NCI-H187 (cell line): ENCODE results near the gene SLC35D2.
A peak's percentile ranks its signal among the peaks of the same experiment; 100 is the strongest.
"Not testable (repeated sequence)": the region's sequence is repeated elsewhere in the genome, so short reads cannot be mapped to it uniquely, and the experiment has no call there.

Source experiments
- DNase-seq, 2 experiments: peaks; one replicate each; lab custom pipeline; 2025; lab: John Stamatoyannopoulos, UW

The SLC35D2 gene

DNA sequence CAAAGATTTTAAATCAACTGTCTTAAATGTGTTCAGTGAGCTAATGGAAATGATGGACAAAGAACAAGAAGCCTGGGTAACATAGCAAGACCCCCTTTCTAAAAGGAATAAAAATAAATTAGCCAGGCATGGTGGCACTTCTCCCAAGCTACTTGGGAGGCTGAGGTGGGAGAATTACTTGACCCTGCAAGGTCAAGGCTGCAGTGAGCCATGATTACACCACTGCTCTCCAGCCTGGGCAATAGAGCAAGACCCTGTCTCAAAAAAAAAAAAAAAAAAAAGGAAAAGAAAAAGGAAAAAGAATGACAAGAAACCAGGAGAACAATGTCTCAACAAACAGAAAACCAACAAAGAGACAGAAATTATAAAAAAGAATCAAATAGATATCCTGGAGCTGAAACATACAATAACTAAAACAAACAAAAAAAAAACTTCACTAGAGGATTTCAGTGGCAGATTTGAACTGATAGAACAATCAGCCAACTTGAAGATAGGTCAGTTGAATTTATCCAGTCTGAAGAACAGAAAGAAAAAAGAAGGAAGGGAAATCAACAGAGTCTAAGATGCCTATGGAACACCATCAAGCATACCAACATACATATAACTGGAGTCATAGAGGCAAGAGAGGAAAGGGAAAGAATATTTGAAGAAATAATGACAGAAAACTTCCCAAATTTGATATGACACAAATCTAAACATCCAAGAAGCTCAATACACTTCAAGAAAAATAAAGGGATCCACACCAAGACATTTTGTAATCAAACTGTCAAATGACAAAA, 16.8 kb upstream of the SLC35D2 start:
- no peak for DNase-seq

DNA sequence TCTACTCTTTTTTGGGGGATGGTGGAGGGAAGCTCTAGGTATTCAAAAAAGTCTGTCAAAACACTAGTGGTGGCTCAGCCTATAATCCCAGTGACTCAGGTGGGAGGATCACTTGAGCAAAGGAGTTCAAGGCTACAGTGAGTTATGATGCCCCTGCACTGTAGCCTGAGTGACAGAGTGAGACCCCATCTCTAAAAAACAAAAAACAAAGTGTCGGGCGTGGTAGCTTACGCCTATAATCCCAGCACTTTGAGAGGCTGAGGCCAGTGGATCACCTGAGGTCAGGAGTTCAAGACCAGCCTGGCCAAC, 15.8 kb upstream of the SLC35D2 start:
- no peak for DNase-seq

DNA sequence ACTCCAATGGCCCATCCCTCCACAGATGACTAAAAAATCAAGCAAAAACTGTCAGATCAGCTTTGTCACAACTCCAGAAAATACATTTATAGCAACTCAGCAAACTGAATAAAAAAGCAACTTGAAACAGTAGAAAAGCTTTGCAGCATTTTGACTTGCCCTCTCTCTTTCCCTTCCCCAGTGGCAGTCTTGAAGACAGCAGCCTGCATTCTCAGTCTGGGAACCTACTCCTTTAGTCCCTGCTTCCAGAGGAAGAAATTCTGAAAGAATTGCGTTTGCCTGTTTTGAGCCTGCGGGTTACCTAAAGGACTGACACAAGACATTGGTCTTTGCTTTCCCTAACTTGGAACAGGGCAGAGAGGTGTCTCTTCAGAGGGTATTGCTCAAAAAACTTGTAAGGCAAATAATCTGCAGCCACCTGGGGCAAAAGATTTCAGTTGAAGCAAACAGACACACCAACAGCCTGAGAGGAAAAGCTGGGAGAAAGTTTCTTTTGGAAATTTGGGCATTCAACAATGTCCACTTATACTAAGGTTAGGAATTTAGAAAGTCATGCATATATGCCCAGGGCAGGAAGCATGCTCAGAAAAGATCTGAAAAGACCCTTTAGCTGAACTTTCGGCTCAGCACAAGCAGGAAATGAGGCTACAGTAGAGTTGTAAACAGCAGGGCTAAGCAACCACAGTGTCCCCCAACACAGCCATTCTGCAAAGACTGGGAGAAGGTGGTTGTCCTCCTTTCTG, 15.2 kb upstream of the SLC35D2 start:
- DNase-seq: no peak

DNA sequence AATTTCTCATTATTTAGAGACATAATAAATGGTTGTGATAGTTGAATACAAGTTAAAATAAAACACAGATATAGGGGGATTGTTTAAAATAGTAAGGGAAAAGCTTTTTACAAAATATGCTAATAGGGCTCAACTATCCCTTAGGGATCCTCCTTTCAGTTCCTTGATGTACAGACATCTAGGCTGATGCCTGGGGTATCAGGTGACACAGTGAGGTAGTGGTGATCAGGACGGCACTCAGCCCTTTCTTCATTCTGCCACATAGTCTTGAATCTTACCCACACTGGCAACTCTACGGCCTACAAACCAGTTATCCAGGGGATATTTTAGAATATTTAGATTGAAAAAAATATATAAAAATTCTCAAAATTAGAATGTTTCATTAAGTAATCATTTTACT, 12.5 kb upstream of the SLC35D2 start:
- no peak for DNase-seq

DNA sequence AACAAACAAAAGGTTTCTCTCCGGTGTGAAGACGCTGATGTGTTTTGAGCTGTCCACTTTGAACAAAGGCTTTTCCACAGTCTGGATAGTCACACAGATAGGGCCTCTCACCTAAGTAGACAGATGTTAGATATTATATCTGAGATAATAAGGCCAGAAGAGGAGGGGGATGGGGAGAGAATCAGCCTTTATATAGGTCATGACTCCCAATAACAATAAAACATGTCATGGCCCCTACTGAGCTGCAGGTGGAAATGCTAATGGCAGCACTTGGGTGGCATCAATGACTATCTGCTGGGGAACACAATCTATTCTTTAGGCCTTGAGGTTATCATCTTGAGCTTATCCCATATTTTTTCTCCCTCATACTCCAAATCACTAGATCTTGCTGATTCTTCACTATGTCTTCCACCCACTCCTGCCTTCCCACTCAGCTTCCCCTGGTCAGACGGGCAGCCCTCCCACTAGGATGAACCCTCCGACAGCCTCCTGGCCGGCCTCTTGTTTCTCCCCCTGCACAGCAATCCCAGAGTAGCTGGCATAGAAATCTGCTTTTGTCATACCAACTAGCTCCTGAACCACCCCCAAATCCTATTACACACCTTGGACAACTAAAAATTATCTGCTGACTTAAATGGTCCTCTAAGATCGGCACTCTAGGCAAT, 11.5 kb upstream of the SLC35D2 start:
- no peak for DNase-seq

DNA sequence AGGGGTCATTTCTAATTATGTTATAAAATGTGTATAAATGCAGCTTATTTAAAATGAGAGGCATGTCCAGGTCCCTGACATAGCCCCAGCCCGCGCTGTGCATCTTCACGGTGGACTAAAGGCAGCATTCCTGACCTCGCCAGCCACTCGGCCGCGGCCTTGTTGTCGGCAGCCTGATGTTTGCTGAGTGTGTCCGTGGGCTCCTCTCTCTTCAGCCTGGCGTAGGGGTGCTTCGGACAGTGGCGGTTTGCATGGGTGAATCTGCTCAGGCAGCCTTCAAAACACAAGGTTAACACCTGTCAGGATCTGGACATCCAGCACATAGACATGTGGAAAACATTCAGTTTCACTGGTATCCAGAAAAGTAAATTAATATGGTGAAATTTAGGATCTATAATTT, 8.8 kb upstream of the SLC35D2 start:
- no peak for DNase-seq

DNA sequence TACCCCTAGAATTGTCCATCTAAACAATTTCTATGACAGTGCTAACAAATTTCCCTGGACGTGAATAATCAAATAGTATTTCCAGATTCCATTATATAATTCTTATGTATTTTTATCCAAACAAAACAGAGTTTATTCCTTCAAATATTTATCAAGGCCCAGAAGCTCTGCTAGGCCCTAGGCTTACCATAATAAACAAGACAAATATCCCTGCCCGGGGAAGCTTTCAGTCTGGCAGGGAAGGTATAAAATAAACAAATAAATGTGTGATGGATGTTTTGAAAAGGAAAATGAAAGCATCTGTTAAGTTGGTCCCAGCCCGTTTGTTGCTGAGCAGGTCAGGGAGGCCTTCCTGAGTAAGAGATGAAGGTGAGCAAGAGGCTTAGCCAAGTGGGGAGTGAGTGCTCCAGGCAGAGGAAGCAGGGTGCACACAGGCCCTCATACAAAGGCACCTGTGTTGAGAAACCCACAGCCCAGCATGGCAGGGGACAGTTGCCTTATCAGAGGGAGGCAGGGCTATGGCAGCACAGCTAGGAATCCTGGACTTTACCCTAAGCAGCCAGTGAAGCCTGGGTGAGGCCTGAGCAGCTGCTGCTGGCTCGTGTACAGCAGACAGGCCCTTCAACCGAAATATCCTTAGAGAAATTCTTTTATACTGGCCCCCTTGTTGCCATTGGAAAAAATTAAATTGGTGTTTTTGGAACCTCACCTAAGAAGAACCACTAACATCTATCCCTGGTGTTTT, 7.7 kb upstream of the SLC35D2 start:
- DNase-seq: no peak

DNA sequence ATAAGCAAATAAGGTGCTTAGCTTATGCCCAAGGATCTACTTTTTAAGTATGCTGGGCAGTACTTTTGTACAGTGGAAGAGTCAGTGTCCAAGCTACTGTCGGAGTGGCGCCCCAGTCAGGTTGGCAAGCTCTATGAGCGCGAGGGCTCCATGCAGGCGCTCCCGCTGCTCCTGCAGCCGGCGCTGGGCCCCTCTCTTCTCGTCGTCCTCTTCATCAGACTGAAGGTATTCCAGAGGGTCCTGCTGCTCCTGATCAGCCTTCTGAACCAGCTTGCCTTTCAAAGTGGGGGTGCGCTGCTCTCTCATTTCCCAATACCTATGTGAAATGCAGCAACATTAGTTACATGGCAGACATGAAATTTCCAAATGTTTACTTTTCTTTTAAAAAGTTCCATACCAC, 4.6 kb upstream of the SLC35D2 start:
- no peak for DNase-seq

DNA sequence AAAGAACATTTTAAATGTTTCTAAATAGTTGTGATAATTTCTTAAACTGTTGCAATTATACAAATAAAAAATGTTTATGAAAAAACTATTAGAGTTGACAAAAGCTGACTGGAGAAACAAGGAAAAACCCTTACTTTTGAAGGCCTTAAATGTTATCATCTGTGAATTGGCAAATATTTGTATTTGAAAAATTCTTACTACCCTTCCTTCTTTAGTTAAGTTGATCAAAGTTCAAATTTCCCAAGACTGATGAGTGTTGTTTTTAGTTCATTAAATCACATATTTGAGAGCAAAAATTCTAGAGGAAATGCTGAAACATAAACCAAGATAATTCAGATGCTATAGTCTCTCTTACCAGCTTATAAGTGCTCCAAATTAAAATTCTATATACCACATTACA, 2.6 kb upstream of the SLC35D2 start:
- DNase-seq: no peak

DNA sequence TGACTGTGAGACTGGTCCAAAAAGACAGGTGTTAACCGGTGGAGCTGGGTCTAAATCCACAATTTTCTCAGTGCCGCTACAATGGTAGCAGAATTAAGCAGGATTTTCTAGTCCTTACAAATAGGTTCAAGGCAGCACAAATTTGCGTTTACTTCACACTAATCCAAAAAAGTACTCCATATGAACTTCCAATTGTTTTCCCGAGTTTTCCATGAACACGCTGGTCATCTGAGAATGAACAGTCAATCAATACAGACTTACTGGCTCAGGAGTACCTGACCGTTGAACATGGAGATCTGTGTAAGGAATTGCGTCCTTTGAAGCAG, 709 bp downstream of the SLC35D2 start:
- DNase-seq: no peak

DNA sequence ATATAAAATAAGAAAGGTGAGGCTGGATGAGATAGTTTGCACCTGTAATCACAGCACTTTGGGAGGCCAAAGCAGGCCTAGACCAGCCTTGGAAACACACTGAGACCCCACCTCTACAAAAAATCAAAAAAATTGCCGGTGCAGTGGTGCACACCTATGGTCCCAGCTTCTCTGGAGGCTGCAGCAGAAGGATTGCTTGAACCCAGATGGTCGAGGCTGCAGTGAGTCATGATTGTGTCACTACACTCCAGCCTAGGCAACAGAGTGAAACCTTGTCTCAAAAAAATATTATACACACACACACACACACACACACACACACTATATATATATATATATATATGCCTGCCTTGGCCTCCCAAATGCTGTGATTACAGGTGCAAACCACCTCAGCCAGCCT, 1.3 kb downstream of the SLC35D2 start:
- no peak for DNase-seq

DNA sequence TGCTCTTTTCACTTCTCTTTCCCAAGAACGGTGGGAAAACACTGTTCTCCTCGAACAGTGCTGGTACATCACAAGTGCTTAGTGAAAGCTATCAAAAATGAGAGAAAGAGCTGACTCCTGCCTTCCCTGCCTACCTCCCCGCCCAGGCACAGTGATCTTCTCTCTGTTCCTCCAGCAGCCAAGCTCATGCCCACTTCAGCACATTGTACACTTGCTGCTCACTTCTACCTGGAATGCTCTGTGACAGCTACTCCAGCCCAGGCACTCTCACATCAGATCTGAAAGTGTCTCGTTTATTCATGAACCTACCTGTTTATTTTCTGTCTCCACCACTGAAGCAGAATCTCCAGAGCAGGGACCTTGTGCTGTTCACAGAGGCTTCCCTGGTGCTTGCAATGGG, 1.8 kb downstream of the SLC35D2 start:
- no peak for DNase-seq

DNA sequence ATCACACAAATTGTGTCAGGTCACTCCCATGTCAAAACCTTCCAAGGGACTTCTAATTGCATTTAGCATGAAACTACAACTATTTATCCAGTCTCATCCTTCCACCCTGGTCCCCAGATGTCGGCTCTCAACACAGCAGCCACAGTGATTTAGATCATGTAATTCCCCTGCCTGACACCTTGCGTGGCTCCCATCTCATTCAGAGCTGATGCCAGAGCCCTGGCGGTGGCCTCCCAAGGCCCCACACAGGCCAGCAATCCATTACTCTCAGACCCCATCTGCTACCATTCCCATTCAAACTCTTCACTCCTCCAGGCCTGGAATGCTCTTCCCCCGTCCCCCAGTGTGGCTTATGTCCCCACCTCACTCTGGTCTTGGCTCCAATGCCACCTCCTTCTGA, 2.4 kb downstream of the SLC35D2 start:
- DNase-seq: no peak

DNA sequence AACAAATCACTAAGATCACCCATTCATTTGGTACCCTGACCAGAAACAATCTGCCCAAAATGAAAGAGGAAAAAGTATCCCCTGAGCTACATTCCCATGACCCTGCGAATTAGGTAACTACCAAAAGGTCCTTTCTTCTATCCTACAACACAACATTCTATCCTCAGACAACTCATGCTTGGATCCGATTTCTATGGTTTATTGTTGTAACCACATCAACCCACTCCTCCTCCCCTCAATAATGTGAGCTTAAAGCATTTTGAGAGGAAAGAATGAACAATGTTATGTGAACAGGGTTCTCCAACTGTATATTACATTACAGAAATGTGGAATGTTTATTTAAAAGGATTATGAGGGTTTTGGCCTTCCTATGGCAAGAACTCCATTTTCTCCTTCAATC, 4.0 kb downstream of the SLC35D2 start:
- no peak for DNase-seq

DNA sequence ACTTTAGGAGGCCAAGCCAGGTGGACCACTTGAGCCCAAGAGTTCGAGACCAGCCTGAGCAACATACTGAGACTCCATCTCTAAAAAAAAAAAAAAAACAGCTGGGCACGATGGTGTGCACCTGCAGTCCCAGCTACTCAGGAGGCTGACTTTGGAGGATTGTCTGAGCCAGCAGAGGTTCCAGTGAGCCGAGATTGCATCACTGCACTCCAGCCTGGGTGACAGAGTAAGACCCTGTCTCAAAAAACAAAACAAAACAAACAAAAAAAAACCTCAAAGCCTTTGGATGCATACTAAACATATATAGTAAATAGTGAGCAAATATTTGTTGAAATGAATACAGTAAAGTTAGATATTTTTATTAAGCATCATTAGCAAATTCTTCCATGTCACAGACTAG, 5.3 kb downstream of the SLC35D2 start:
- DNase-seq: no peak

DNA sequence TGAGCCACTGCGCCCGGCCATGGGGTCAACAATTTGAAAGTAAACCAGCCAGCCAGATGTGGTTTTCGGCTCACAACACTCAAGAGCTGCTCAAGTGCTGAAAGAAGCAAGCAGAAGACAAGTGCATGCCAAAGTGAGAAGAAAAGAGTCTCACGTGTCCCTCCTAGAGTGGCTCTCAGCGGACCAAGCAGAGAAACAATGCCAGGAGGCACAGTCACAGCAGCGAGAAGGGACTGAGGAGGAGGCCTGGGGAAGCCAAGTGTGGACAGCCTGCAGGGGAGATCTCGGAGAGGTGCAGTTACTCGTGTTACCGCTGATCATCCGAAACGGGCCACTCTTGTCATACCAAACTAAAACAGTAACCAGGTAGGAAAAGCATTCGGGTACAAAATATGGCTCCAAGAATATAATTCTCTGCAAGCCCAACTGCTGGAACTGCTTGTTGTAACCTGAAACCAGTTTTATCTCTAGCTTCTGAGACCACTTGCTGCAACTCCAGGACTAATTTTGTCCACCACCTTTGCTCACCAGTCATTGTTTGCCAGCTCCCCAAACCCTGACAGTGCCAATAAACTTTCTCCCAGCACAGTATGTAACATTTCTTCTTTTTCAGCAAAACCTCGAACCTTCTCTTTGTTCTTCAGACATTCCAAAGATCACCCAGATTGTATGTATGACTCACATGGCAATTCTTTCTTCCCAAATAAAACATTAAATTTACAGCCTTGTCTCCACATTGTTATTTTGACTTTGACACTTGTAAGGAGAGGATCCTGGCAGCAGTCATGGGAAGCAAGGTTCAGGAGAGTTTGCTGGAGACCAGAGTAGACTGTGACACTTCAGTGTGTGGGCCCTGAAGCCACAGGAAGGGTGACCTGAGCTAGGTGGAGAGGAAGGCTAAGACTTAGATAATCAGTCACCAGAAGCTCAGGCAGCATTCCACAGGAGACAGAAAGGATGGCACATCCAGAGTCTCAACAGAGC, 6.3 kb downstream of the SLC35D2 start:
- DNase-seq: peak; percentile 2 to 16

DNA sequence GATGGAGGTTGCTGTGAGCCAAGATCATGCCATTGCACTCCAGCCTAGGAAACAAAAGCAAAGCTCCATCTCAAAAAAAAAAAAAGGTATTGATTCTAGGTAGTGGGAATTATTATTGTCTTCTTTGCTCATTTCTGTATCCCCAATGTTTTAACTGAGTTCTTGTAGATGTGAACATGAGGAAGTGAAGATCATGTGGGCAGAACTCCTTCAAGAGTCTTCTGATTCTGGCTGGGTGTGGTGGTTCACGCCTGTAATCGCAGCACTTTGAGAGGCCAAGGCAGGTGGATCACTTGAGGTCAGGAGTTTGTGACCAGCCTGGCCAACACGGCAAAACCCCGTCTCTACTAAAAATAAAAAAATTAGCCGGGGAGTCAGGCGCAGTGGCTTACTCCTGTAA, 8.0 kb downstream of the SLC35D2 start:
- not testable (repeated sequence) for DNase-seq

DNA sequence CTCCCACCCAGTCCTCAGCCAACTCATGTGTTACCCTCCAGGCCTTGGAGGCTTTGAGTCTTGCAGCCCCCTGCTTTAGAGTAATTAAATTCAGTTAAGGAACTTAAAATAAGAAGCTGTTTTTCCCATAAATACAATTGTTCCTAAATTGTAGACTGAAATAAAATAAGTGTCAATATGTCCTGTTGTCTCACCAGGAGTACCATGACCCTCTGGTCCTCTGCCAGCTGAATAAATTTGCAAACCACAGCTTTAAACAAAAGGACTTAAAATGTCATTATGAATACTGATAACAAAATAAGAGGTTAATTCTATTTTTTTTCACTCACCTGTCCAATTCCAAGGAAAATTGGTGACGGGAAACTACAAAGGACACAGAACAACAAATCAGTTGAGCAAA, 15.6 kb downstream of the SLC35D2 start:
- DNase-seq: no peak

DNA sequence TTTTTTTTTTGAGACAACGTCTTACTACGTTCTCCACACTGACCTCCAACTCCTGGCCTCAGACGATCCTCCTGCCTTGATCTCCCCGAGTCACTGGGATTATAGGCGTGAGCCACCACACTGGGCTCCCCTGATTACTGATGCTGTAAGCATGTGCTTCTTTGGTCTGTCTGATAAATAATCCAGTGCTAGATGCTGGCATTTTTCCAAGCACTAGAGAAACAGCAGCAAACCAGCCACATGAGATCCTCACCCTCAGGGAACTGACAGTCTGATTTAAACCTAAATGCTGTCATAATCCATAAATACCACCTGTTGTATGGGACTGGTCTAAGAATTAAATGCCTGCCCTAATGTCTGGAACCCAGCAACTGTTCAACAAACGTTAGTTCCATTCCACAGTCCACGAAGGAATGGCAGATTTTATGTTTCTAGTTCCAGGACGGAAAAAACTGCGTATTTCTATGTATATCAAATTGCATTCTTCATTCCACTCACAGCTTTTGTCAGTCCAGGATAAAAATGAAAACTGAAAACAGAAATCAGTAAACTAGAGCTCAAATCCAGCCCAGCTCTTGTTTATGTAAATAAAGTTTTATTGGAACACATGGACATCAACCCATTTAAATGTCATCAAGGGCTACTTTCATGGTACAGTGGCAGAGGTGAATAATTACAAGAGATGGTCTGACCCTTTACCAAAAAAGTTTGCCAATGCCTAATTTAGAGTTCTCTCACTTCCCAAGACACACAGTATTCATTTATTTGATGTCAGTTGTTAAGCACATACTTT, 20.1 kb downstream of the SLC35D2 start:
- no peak for DNase-seq

DNA sequence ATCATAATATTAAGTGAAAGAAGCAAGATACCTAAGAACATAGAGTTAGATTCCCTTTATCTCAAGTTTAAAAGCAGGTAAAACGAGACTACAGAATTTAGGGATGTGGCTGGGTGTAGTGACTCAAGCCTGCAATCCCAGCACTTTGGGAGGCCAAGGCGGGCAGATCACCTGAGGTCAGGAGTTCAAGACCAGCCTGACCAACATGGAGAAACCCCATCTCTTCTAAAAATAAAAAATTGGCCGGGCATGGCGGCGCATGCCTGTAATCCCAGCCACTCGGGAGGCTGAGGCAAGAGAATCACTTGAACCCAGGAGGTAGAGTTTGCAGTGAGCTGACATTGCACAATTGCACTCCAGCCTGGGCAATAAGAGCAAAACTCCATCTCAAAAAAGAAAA, 21.4 kb downstream of the SLC35D2 start:
- not testable (repeated sequence) for DNase-seq

DNA sequence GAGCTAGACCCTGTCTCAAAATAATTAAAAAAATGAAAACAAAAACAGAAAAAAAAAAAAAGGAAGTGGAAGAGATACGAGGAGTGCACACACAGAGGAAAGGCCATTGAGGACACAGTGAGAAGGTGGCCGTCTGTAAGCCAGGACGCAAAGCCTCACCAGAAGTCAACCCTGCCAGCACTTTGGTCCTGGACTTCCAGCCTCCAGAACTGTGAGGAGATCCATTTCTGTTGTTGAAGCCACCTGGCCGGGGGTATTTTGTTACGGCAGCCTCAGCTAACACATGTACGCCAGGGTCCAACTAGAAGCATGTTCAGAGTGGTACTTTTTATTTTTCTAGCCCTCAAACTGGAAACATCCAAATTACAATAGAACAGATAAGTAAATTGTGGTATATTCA, 21.8 kb downstream of the SLC35D2 start:
- no peak for DNase-seq
